Measurements from ENCODE around the gene IRAK2.

The IRAK2 gene

GRCh38 chr3:10180289-10180688 is 15.6 kb downstream of the IRAK2 start:
- no peak for DNase-seq (ENCODE audit: low read depth)
- H3K4me1 ChIP-seq (ENCODE audit: control insufficient read depth, insufficient read depth, low read length), result no peaks in the 10 kb centered on the region

GRCh38 chr3:10180738-10181295 is 16.1 kb downstream of the IRAK2 start:
- Histone ChIP-seq H3K4me1 (ENCODE audit: control insufficient read depth, insufficient read depth, low read length) (peaks cover 2% of the 10 kb centered on the region), H3K4me3 (ENCODE audit: low read length) (no peak overlapping the region), H3K9ac (ENCODE audit: low read length) (no peak overlapping the region), H3K9me3 (ENCODE audit: control insufficient read depth, low read length) (no peaks in the 10 kb centered on the region), H3K27me3 (replicated peaks; ENCODE audit: control insufficient read depth, insufficient read depth, low read length) (no peaks in the 10 kb centered on the region), H3K36me3 (ENCODE audit: control insufficient read depth, insufficient read depth, low read length, severe bottlenecking) (peaks cover 10% of the 10 kb centered on the region)
- DNase-seq (ENCODE audit: low read depth), result no peak

More at GRCh38 chr3:10180289-10180688, 15.6 kb downstream of the IRAK2 start:
- Histone ChIP-seq H3K27me3 (replicated peaks; ENCODE audit: control insufficient read depth, insufficient read depth, low read length) (no peaks in the 10 kb centered on the region), H3K9me3 (ENCODE audit: control insufficient read depth, low read length) (no peaks in the 10 kb centered on the region), H3K4me3 (ENCODE audit: low read length) (no peak overlapping the region), H3K36me3 (ENCODE audit: control insufficient read depth, insufficient read depth, low read length, severe bottlenecking) (peaks cover 10% of the 10 kb centered on the region), H3K9ac (ENCODE audit: low read length) (no peak overlapping the region)

- DNase-seq (ENCODE audit: low read depth), result no peak
- Histone ChIP-seq H3K4me3 (ENCODE audit: low read length) (no peak overlapping the region), H3K9ac (ENCODE audit: low read length) (no peak overlapping the region), H3K36me3 (ENCODE audit: control insufficient read depth, insufficient read depth, low read length, severe bottlenecking) (peaks cover 10% of the 10 kb centered on the region), H3K4me1 (ENCODE audit: control insufficient read depth, insufficient read depth, low read length) (peaks cover 11% of the 10 kb centered on the region), H3K27me3 (replicated peaks; ENCODE audit: control insufficient read depth, insufficient read depth, low read length) (no peaks in the 10 kb centered on the region), H3K9me3 (ENCODE audit: control insufficient read depth, low read length) (no peaks in the 10 kb centered on the region)
These were observed 18.2 kb downstream of the IRAK2 start for GRCh38 chr3:10182950-10183349.

- Histone ChIP-seq H3K27me3 (replicated peaks; ENCODE audit: control insufficient read depth, insufficient read depth, low read length) (no peaks in the 10 kb centered on the region), H3K9me3 (ENCODE audit: control insufficient read depth, low read length) (no peaks in the 10 kb centered on the region), H3K36me3 (ENCODE audit: control insufficient read depth, insufficient read depth, low read length, severe bottlenecking) (peaks cover 10% of the 10 kb centered on the region), H3K4me1 (ENCODE audit: control insufficient read depth, insufficient read depth, low read length) (peaks cover 16% of the 10 kb centered on the region), H3K9ac (ENCODE audit: low read length) (no peak overlapping the region), H3K4me3 (ENCODE audit: low read length) (no peak overlapping the region)
- no peak for DNase-seq (ENCODE audit: low read depth)
These were observed 19.5 kb downstream of the IRAK2 start for GRCh38 chr3:10184250-10184649.

GRCh38 chr3:10185804-10186762 is 21.4 kb downstream of the IRAK2 start:
- no peaks in the 10 kb centered on the region for H3K27me3 ChIP-seq (replicated peaks; ENCODE audit: control insufficient read depth, insufficient read depth, low read length)
- peaks cover 30% of the 10 kb centered on the region for H3K4me1 ChIP-seq (ENCODE audit: control insufficient read depth, insufficient read depth, low read length)
- H3K36me3 ChIP-seq (ENCODE audit: control insufficient read depth, insufficient read depth, low read length, severe bottlenecking), result no peaks in the 10 kb centered on the region
- DNase-seq (ENCODE audit: low read depth), result peak; percentile 36
- no peak overlapping the region for H3K4me3 ChIP-seq (ENCODE audit: low read length)
- H3K9me3 ChIP-seq (ENCODE audit: control insufficient read depth, low read length), result no peaks in the 10 kb centered on the region
- H3K9ac ChIP-seq (ENCODE audit: low read length), result no peak overlapping the region

- no peak overlapping the region for H3K4me3 ChIP-seq (ENCODE audit: low read length)
- H3K36me3 ChIP-seq (ENCODE audit: control insufficient read depth, insufficient read depth, low read length, severe bottlenecking), result no peaks in the 10 kb centered on the region
- H3K9ac ChIP-seq (ENCODE audit: low read length), result no peak overlapping the region
- peaks cover 43% of the 10 kb centered on the region for H3K4me1 ChIP-seq (ENCODE audit: control insufficient read depth, insufficient read depth, low read length)
- H3K27me3 ChIP-seq (replicated peaks; ENCODE audit: control insufficient read depth, insufficient read depth, low read length), result no peaks in the 10 kb centered on the region
- no peak for DNase-seq (ENCODE audit: low read depth)
- H3K9me3 ChIP-seq (ENCODE audit: control insufficient read depth, low read length), result no peaks in the 10 kb centered on the region
These were observed 22.7 kb downstream of the IRAK2 start for GRCh38 chr3:10187290-10187876.

- Histone ChIP-seq H3K4me3 (ENCODE audit: low read length) (no peak overlapping the region), H3K27me3 (replicated peaks; ENCODE audit: control insufficient read depth, insufficient read depth, low read length) (no peaks in the 10 kb centered on the region), H3K9me3 (ENCODE audit: control insufficient read depth, low read length) (no peaks in the 10 kb centered on the region), H3K36me3 (ENCODE audit: control insufficient read depth, insufficient read depth, low read length, severe bottlenecking) (no peaks in the 10 kb centered on the region), H3K4me1 (ENCODE audit: control insufficient read depth, insufficient read depth, low read length) (peaks cover 48% of the 10 kb centered on the region), H3K9ac (ENCODE audit: low read length) (no peak overlapping the region)
- no peak for DNase-seq (ENCODE audit: low read depth)
These were observed 23.2 kb downstream of the IRAK2 start for GRCh38 chr3:10187944-10188343.

- Histone ChIP-seq H3K36me3 (ENCODE audit: control insufficient read depth, insufficient read depth, low read length, severe bottlenecking) (no peaks in the 10 kb centered on the region), H3K9ac (ENCODE audit: low read length) (no peak overlapping the region), H3K4me3 (ENCODE audit: low read length) (no peak overlapping the region)
These were observed 24.3 kb downstream of the IRAK2 start for GRCh38 chr3:10188804-10189556.

GRCh38 chr3:10189557-10190354 is 25.0 kb downstream of the IRAK2 start:
- H3K4me3 ChIP-seq (ENCODE audit: low read length), result peak overlapping the region; percentile 21
- H3K4me1 ChIP-seq (ENCODE audit: control insufficient read depth, insufficient read depth, low read length), result peaks cover 66% of the 10 kb centered on the region
- H3K36me3 ChIP-seq (ENCODE audit: control insufficient read depth, insufficient read depth, low read length, severe bottlenecking), result no peaks in the 10 kb centered on the region
- no peaks in the 10 kb centered on the region for H3K27me3 ChIP-seq (replicated peaks; ENCODE audit: control insufficient read depth, insufficient read depth, low read length)
- no peak overlapping the region for H3K9ac ChIP-seq (ENCODE audit: low read length)
- H3K9me3 ChIP-seq (ENCODE audit: control insufficient read depth, low read length), result no peaks in the 10 kb centered on the region
- peak; percentile 75 for DNase-seq (ENCODE audit: low read depth)

More at GRCh38 chr3:10188804-10189556, 24.3 kb downstream of the IRAK2 start:
- H3K9me3 ChIP-seq (ENCODE audit: control insufficient read depth, low read length), result no peaks in the 10 kb centered on the region
- H3K27me3 ChIP-seq (replicated peaks; ENCODE audit: control insufficient read depth, insufficient read depth, low read length), result no peaks in the 10 kb centered on the region
- no peak for DNase-seq (ENCODE audit: low read depth)
- H3K4me1 ChIP-seq (ENCODE audit: control insufficient read depth, insufficient read depth, low read length), result peaks cover 58% of the 10 kb centered on the region

- H3K9ac ChIP-seq (ENCODE audit: low read length), result peak overlapping the region; percentile 75
- no peaks in the 10 kb centered on the region for H3K9me3 ChIP-seq (ENCODE audit: control insufficient read depth, low read length)
- H3K36me3 ChIP-seq (ENCODE audit: control insufficient read depth, insufficient read depth, low read length, severe bottlenecking), result no peaks in the 10 kb centered on the region
- DNase-seq (ENCODE audit: low read depth), result peak; percentile 93
- no peaks in the 10 kb centered on the region for H3K27me3 ChIP-seq (replicated peaks; ENCODE audit: control insufficient read depth, insufficient read depth, low read length)
- H3K4me3 ChIP-seq (ENCODE audit: low read length), result no peak overlapping the region
- peaks cover 81% of the 10 kb centered on the region for H3K4me1 ChIP-seq (ENCODE audit: control insufficient read depth, insufficient read depth, low read length)
These were observed 28.4 kb downstream of the IRAK2 start for GRCh38 chr3:10192953-10193691.

All from adipocyte (in vitro differentiated cells).